ENCODE data around the gene LRIG2. TPM values are rescaled to one million over a fixed set of nuclear protein-coding genes. Genes with fewer than 3 reads are reported as not detected.
A peak's percentile ranks its signal among the peaks of the same experiment; 100 is the strongest.
"Not testable (repeated sequence)": the region's sequence is repeated elsewhere in the genome, so short reads cannot be mapped to it uniquely, and the experiment has no call there.

Gene LRIG2
- total and polyA plus RNA-seq, 5 donors from 2014 or later, result 2.4 to 31.1 (median 5.8) TPM

GRCh38 chr1:113035086-113035485 lies 37.9 kb upstream of the LRIG2 start:
- ATAC-seq (ENCODE audit: low read depth in 2 of 2) (no peak), DNase-seq (no peak)
- no peaks in the 10 kb centered on the region for H3K9me3 ChIP-seq (ENCODE audit: control insufficient read depth in 2 of 2, low read length in 2 of 2)
- no peaks in the 10 kb centered on the region for H3K27me3 Mint-ChIP-seq
- no peaks in the 10 kb centered on the region for H3K36me3 ChIP-seq (ENCODE audit: control insufficient read depth, insufficient read depth, low read length)
- peaks cover 0 to 2% (median 0%) of the 10 kb centered on the region in 7 donors for H3K9me3 Mint-ChIP-seq
- H3K36me3 Mint-ChIP-seq, result no peaks in the 10 kb centered on the region
- H3K4me3 Mint-ChIP-seq, result no peak overlapping the region
- no peak overlapping the region for H3K4me3 ChIP-seq (ENCODE audit: low read depth, low read length)
- H3K4me1 ChIP-seq (ENCODE audit: control insufficient read depth, insufficient read depth, low read length, poor library complexity, severe bottlenecking), result no peaks in the 10 kb centered on the region
- H3K27me3 ChIP-seq (ENCODE audit: control insufficient read depth, insufficient read depth, low read length), result no peaks in the 10 kb centered on the region
- no peak overlapping the region for H3K27ac ChIP-seq (ENCODE audit: insufficient read depth, low read length, poor library complexity, severe bottlenecking)
- H3K4me1 Mint-ChIP-seq, result peaks cover 0 to 13% (median 6%) of the 10 kb centered on the region in 4 donors
- no peak overlapping the region for H3K27ac Mint-ChIP-seq

- Mint-ChIP-seq H3K27me3 (no peaks in the 10 kb centered on the region), H3K4me1 (peaks cover 2 to 9% (median 3%) of the 10 kb centered on the region in 4 donors)
Measured at GRCh38 chr1:113036639-113037321, 36.2 kb upstream of the LRIG2 start.

GRCh38 chr1:113040041-113040440 lies 33.0 kb upstream of the LRIG2 start:
- H3K27ac ChIP-seq (ENCODE audit: insufficient read depth, low read length, poor library complexity, severe bottlenecking), result no peak overlapping the region
- DNase-seq, result no peak
- ATAC-seq (ENCODE audit: low read depth in 2 of 2), result no peak
- Mint-ChIP-seq H3K27ac (peak overlapping the region in 1 of 3 donors; percentile 76), H3K36me3 (no peaks in the 10 kb centered on the region), H3K4me3 (no peak overlapping the region), H3K9me3 (peaks cover 0 to 2% (median 0%) of the 10 kb centered on the region in 7 donors), H3K27me3 (no peaks in the 10 kb centered on the region), H3K4me1 (peaks cover 14 to 25% (median 20%) of the 10 kb centered on the region in 4 donors)
- H3K4me3 ChIP-seq (ENCODE audit: low read depth, low read length), result no peak overlapping the region
- no peaks in the 10 kb centered on the region for H3K36me3 ChIP-seq (ENCODE audit: control insufficient read depth, insufficient read depth, low read length)
- no peaks in the 10 kb centered on the region for H3K9me3 ChIP-seq (ENCODE audit: control insufficient read depth in 2 of 2, low read length in 2 of 2)
- H3K4me1 ChIP-seq (ENCODE audit: control insufficient read depth, insufficient read depth, low read length, poor library complexity, severe bottlenecking), result peaks cover 4% of the 10 kb centered on the region
- no peaks in the 10 kb centered on the region for H3K27me3 ChIP-seq (ENCODE audit: control insufficient read depth, insufficient read depth, low read length)

More at GRCh38 chr1:113036639-113037321, 36.2 kb upstream of the LRIG2 start:
- Histone ChIP-seq H3K27me3 (ENCODE audit: control insufficient read depth, insufficient read depth, low read length) (no peaks in the 10 kb centered on the region), H3K36me3 (ENCODE audit: control insufficient read depth, insufficient read depth, low read length) (no peaks in the 10 kb centered on the region), H3K4me1 (ENCODE audit: control insufficient read depth, insufficient read depth, low read length, poor library complexity, severe bottlenecking) (no peaks in the 10 kb centered on the region), H3K9me3 (ENCODE audit: control insufficient read depth in 2 of 2, low read length in 2 of 2) (no peaks in the 10 kb centered on the region), H3K4me3 (ENCODE audit: low read depth, low read length) (no peak overlapping the region), H3K27ac (ENCODE audit: insufficient read depth, low read length, poor library complexity, severe bottlenecking) (no peak overlapping the region)
- H3K9me3 Mint-ChIP-seq, result peaks cover 0 to 2% (median 0%) of the 10 kb centered on the region in 7 donors
- no peaks in the 10 kb centered on the region for H3K36me3 Mint-ChIP-seq
- no peak overlapping the region for H3K27ac Mint-ChIP-seq
- ATAC-seq (ENCODE audit: low read depth in 2 of 2) (no peak), DNase-seq (no peak)
- H3K4me3 Mint-ChIP-seq, result no peak overlapping the region

GRCh38 chr1:113040718-113041412 lies 32.1 kb upstream of the LRIG2 start:
- Mint-ChIP-seq H3K27ac (peak overlapping the region in 1 of 3 donors; percentile 28), H3K4me3 (no peak overlapping the region), H3K9me3 (peaks cover 0 to 2% (median 0%) of the 10 kb centered on the region in 7 donors), H3K36me3 (no peaks in the 10 kb centered on the region), H3K27me3 (no peaks in the 10 kb centered on the region), H3K4me1 (peaks cover 14 to 32% (median 22%) of the 10 kb centered on the region in 4 donors)
- ATAC-seq (ENCODE audit: low read depth in 2 of 2) (no peak), DNase-seq (no peak)
- peaks cover 4% of the 10 kb centered on the region for H3K4me1 ChIP-seq (ENCODE audit: control insufficient read depth, insufficient read depth, low read length, poor library complexity, severe bottlenecking)
- H3K27me3 ChIP-seq (ENCODE audit: control insufficient read depth, insufficient read depth, low read length), result no peaks in the 10 kb centered on the region
- no peaks in the 10 kb centered on the region for H3K36me3 ChIP-seq (ENCODE audit: control insufficient read depth, insufficient read depth, low read length)
- no peaks in the 10 kb centered on the region for H3K9me3 ChIP-seq (ENCODE audit: control insufficient read depth in 2 of 2, low read length in 2 of 2)
- H3K27ac ChIP-seq (ENCODE audit: insufficient read depth, low read length, poor library complexity, severe bottlenecking), result no peak overlapping the region
- no peak overlapping the region for H3K4me3 ChIP-seq (ENCODE audit: low read depth, low read length)

GRCh38 chr1:113041569-113042284 lies 31.3 kb upstream of the LRIG2 start:
- no peak for ATAC-seq (ENCODE audit: low read depth in 2 of 2)
- no peak overlapping the region for H3K4me3 ChIP-seq (ENCODE audit: low read depth, low read length)
- H3K9me3 ChIP-seq (ENCODE audit: control insufficient read depth in 2 of 2, low read length in 2 of 2), result no peaks in the 10 kb centered on the region
- Mint-ChIP-seq H3K27ac (peak overlapping the region; percentile 38 to 75 (median 66)), H3K4me3 (peak overlapping the region in 1 of 4 donors; percentile 20), H3K4me1 (peaks cover 16 to 40% (median 27%) of the 10 kb centered on the region in 4 donors), H3K36me3 (no peaks in the 10 kb centered on the region), H3K9me3 (no peaks in the 10 kb centered on the region), H3K27me3 (no peaks in the 10 kb centered on the region)
- DNase-seq, result no peak
- H3K27ac ChIP-seq (ENCODE audit: insufficient read depth, low read length, poor library complexity, severe bottlenecking), result no peak overlapping the region
- H3K27me3 ChIP-seq (ENCODE audit: control insufficient read depth, insufficient read depth, low read length), result no peaks in the 10 kb centered on the region
- H3K36me3 ChIP-seq (ENCODE audit: control insufficient read depth, insufficient read depth, low read length), result no peaks in the 10 kb centered on the region
- peaks cover 11% of the 10 kb centered on the region for H3K4me1 ChIP-seq (ENCODE audit: control insufficient read depth, insufficient read depth, low read length, poor library complexity, severe bottlenecking)

GRCh38 chr1:113042285-113043143 lies 30.5 kb upstream of the LRIG2 start:
- no peaks in the 10 kb centered on the region for H3K36me3 Mint-ChIP-seq
- no peaks in the 10 kb centered on the region for H3K36me3 ChIP-seq (ENCODE audit: control insufficient read depth, insufficient read depth, low read length)
- ATAC-seq (ENCODE audit: low read depth in 2 of 2) (peak in 1 of 2 donors; percentile 19), DNase-seq (peak in 2 of 3 donors; percentile 5 to 49)
- no peaks in the 10 kb centered on the region for H3K27me3 Mint-ChIP-seq
- no peaks in the 10 kb centered on the region for H3K9me3 ChIP-seq (ENCODE audit: control insufficient read depth in 2 of 2, low read length in 2 of 2)
- H3K27ac ChIP-seq (ENCODE audit: insufficient read depth, low read length, poor library complexity, severe bottlenecking), result no peak overlapping the region
- H3K27me3 ChIP-seq (ENCODE audit: control insufficient read depth, insufficient read depth, low read length), result no peaks in the 10 kb centered on the region
- H3K27ac Mint-ChIP-seq, result peak overlapping the region in 2 of 3 donors; percentile 38 to 75
- H3K4me1 Mint-ChIP-seq, result peaks cover 15 to 47% (median 33%) of the 10 kb centered on the region in 4 donors
- peaks cover 18% of the 10 kb centered on the region for H3K4me1 ChIP-seq (ENCODE audit: control insufficient read depth, insufficient read depth, low read length, poor library complexity, severe bottlenecking)
- H3K4me3 ChIP-seq (ENCODE audit: low read depth, low read length), result no peak overlapping the region
- H3K4me3 Mint-ChIP-seq, result peak overlapping the region in 1 of 4 donors; percentile 20
- H3K9me3 Mint-ChIP-seq, result no peaks in the 10 kb centered on the region

- H3K27me3 ChIP-seq (ENCODE audit: control insufficient read depth, insufficient read depth, low read length); H3K9me3 ChIP-seq (ENCODE audit: control insufficient read depth in 2 of 2, low read length in 2 of 2); H3K36me3 Mint-ChIP-seq; H3K36me3 ChIP-seq (ENCODE audit: control insufficient read depth, insufficient read depth, low read length); DNase-seq; ATAC-seq (ENCODE audit: low read depth in 2 of 2); H3K4me3 ChIP-seq (ENCODE audit: low read depth, low read length); H3K4me3 Mint-ChIP-seq; H3K9me3 Mint-ChIP-seq; H3K27me3 Mint-ChIP-seq; H3K27ac ChIP-seq (ENCODE audit: insufficient read depth, low read length, poor library complexity, severe bottlenecking): not testable (repeated sequence)
- peak overlapping the region in 1 of 3 donors; percentile 75 for H3K27ac Mint-ChIP-seq
- peaks cover 19 to 52% (median 38%) of the 10 kb centered on the region in 4 donors for H3K4me1 Mint-ChIP-seq
- peaks cover 21% of the 10 kb centered on the region for H3K4me1 ChIP-seq (ENCODE audit: control insufficient read depth, insufficient read depth, low read length, poor library complexity, severe bottlenecking)
Measured at GRCh38 chr1:113043144-113043488, 29.9 kb upstream of the LRIG2 start.

Measured in CD4-positive, CD25-positive, alpha-beta regulatory T cell (primary cell).